ENCODE results near the gene RGSL1. TPM values are rescaled to one million over a fixed set of nuclear protein-coding genes. Genes with fewer than 3 reads are reported as not detected.

The RGSL1 gene
- total and polyA plus RNA-seq, 2 of the 8 experiments (the other 6 are each of a cell fraction or from before 2014, with no cell fraction given) = not detected

- POLR2A ChIA-PET (ENCODE audit: partially characterized antibody) = interaction anchor here (0.6 to 1.7 kb wide), 3 partner anchors 13 to 516 kb away, joined by 3 to 4 read pairs (median 4); partner anchors contain the start of gene RGS16
- no peak overlapping the region for H2BK12ac ChIP-seq (ENCODE audit: low read depth, low read length)
- H3K23me2 ChIP-seq (ENCODE audit: low read depth, low read length) = no peaks in the 10 kb centered on the region
- H3K27me3 ChIP-seq (replicated peaks in 1 of 4; ENCODE audit: control insufficient read depth in 3 of 4, extremely low read depth in 1 of 4, insufficient read depth in 3 of 4, low read length in 3 of 4) = no peaks in the 10 kb centered on the region
- H3K79me2 ChIP-seq (ENCODE audit: control insufficient read depth in 1 of 2, insufficient read depth in 2 of 2, low read length in 2 of 2) = no peaks in the 10 kb centered on the region
- no peak overlapping the region for H2BK20ac ChIP-seq (ENCODE audit: low read length)
- 84% methylated on average over 4 of the region's 4 CpGs; no CpG with 5 or more reads in 1 of the 2 experiments for whole genome bisulfite sequencing, 2 experiments (ENCODE audit: extremely low coverage in 1 of 2, insufficient coverage in 1 of 2, insufficient read length in 1 of 2, insufficient replicate concordance in 2 of 2, low coverage in 1 of 2, low lambda C conversion rate in 2 of 2, missing lambda C conversion rate in 1 of 2)
- no peak overlapping the region for H2BK15ac ChIP-seq (ENCODE audit: low read length)
- no peak for FAIRE-seq
- TF ChIP-seq SP1 (IDR thresholded peaks at IDR 0.05; ENCODE audit: low read depth, low read length) (no peak), KDM5A (IDR thresholded peaks at IDR 0.05; ENCODE audit: low read length) (no peak)
- H3K9ac ChIP-seq (replicated peaks in 1 of 4; ENCODE audit: extremely low read depth in 1 of 4, low read depth in 3 of 4, low read length in 3 of 4) = no peak overlapping the region
- H3K56ac ChIP-seq (replicated peaks; ENCODE audit: insufficient read length, low read depth, low read length) = no peak overlapping the region
- H3K79me1 ChIP-seq (ENCODE audit: low read depth, low read length) = no peaks in the 10 kb centered on the region
- H2BK5ac ChIP-seq (ENCODE audit: low read depth, low read length) = no peak overlapping the region
- no peak overlapping the region for H3K27ac ChIP-seq (ENCODE audit: low read depth, low read length)
- H3K4me1 ChIP-seq (replicated peaks in 1 of 4; ENCODE audit: control insufficient read depth in 3 of 4, insufficient read depth in 4 of 4, low read length in 3 of 4) = peaks cover 0 to 12% (median 2%) of the 10 kb centered on the region in 4 experiments; a peak in 4 of 7 replicates
- H2BK120ac ChIP-seq (replicated peaks; ENCODE audit: low read depth, low read length) = no peak overlapping the region
- H4K8ac ChIP-seq (ENCODE audit: extremely low read depth, insufficient read depth, low read length) = no peak overlapping the region
- no peaks in the 10 kb centered on the region for H3K36me3 ChIP-seq (ENCODE audit: control insufficient read depth in 2 of 4, insufficient read depth in 4 of 4, low read length in 3 of 4)
- no peak overlapping the region for H3K23ac ChIP-seq (ENCODE audit: insufficient read length)
- H3K4ac ChIP-seq (replicated peaks; ENCODE audit: insufficient read length, low read depth, low read length) = no peak overlapping the region
- CTCF ChIA-PET (ENCODE audit: partially characterized antibody) = interaction anchor here (1.1 to 37.1 kb wide), 5 partner anchors 10 to 203 kb away, joined by 3 to 1131 read pairs (median 4); partner anchors contain the start of gene NPL
- 0 out of 2 replicates have a peak overlapping the region, but pooled peaks have one; percentile 91 for H2AFZ ChIP-seq (ENCODE audit: low read length)
- H4K91ac ChIP-seq (replicated peaks; ENCODE audit: insufficient read length, low read length) = no peak overlapping the region
- H2AK5ac ChIP-seq (ENCODE audit: low read depth, low read length) = no peak overlapping the region
- H3K4me2 ChIP-seq (ENCODE audit: insufficient read depth in 1 of 2, low read depth in 2 of 2, low read length in 2 of 2) = no peak overlapping the region; a peak in 1 of 4 replicates
- H3K4me3 ChIP-seq (ENCODE audit: extremely low read depth in 1 of 4, insufficient read depth in 2 of 4, low read depth in 3 of 4, low read length in 4 of 4) = 0 out of 8 replicates have a peak overlapping the region, but pooled peaks of 1 of the 4 experiments have one; percentile 55
- no peak for DNase-seq (ENCODE audit: low read depth in 1 of 2, low spot score in 2 of 2)
- no peak overlapping the region for H3K18ac ChIP-seq (ENCODE audit: extremely low read depth, low read length)
- H4K5ac ChIP-seq (ENCODE audit: insufficient read length, low read depth, low read length) = no peak overlapping the region
- no peaks in the 10 kb centered on the region for H3K9me3 ChIP-seq (ENCODE audit: insufficient read depth in 2 of 2, low read depth in 1 of 2, low read length in 1 of 2)
- no peaks in the 10 kb centered on the region for H4K20me1 ChIP-seq (replicated peaks in 1 of 2; ENCODE audit: control insufficient read depth in 1 of 2, insufficient read depth in 2 of 2, low read length in 2 of 2)
- H3K14ac ChIP-seq (ENCODE audit: insufficient read length) = no peak overlapping the region
These were observed 137.9 kb downstream of the RGSL1 start for GRCh38 chr1:182587666-182588499.

Measured in H1 (cell line).